Calu3 (cell line): ENCODE results near the gene PLCG2. TPM values are rescaled to one million over a fixed set of nuclear protein-coding genes. Genes with fewer than 3 reads are reported as not detected.

Experiments
- BruUV-seq: library from RNA; stranded (reverse); fragments of 400-500 nt; replicated peaks from 2 replicates; lab custom pipeline; 2021; lab: Mats Ljungman, UMichigan
- CTCF ChIA-PET: fragments of 300-600 bp; sonication (Branson Sonifier 250); formaldehyde crosslinking; loops from one replicate; lab custom pipeline; 2022; ENCODE audit warnings: antibody characterized with exemption; lab: Charles Lee
- DNase-seq: peaks from one replicate; pipeline ENCODE4 v3.0.0; 2022
- H3K27ac Mint-ChIP-seq: one replicate; pipeline ENCODE4 v1.8.0; 2022; ENCODE audit warnings: mixed read lengths; ENCODE audit not compliant: unreplicated experiment
- H3K27me3 Mint-ChIP-seq: one replicate; pipeline ENCODE4 v1.8.0; 2022; ENCODE audit warnings: mixed read lengths; ENCODE audit not compliant: unreplicated experiment
- H3K36me3 Mint-ChIP-seq: one replicate; pipeline ENCODE4 v1.8.0; 2022; ENCODE audit warnings: mild to moderate bottlenecking, moderate library complexity, mixed read lengths; ENCODE audit not compliant: insufficient read depth, unreplicated experiment
- H3K4me1 Mint-ChIP-seq: one replicate; pipeline ENCODE4 v1.8.0; 2022; ENCODE audit warnings: mild to moderate bottlenecking, low read depth, mixed read lengths; ENCODE audit not compliant: unreplicated experiment
- H3K4me3 Mint-ChIP-seq: one replicate; pipeline ENCODE4 v1.8.0; 2022; ENCODE audit warnings: mild to moderate bottlenecking, low read depth, moderate library complexity, mixed read lengths; ENCODE audit not compliant: unreplicated experiment
- H3K9me3 Mint-ChIP-seq: one replicate; pipeline ENCODE4 v1.8.0; 2022; ENCODE audit warnings: low read depth, mixed read lengths; ENCODE audit not compliant: unreplicated experiment
- CTCF ChIP-seq: fragments of 200-600 bp; IDR thresholded peaks from one replicate; pipeline ENCODE4 v1.8.0; 2022; ENCODE audit warnings: antibody characterized with exemption; ENCODE audit not compliant: unreplicated experiment
- intact Hi-C: fragments of 100-400 bp; cut with micrococcal nuclease; formaldehyde crosslinking; loops from one replicate; pipeline ENCODE4 v1.10.0; 2022; ENCODE audit not compliant: unreplicated experiment
- total RNA-seq: library from RNA; stranded (reverse); gene quantifications from 2 replicates; pipeline ENCODE4 v1.2.3, GENCODE V29; 2022

Gene PLCG2
- total RNA-seq, 1 experiment from 2014 or later = 3.4 TPM

GRCh38 chr16:81885976-81886586 is 107.0 kb downstream of the PLCG2 start:
- TF ChIP-seq CTCF = peak; percentile 79
- CTCF ChIA-PET = interaction anchor here (0.8 to 1.0 kb wide), 2 partner anchors 12 to 24 kb away, joined by 3 read pairs; no protein-coding TSS in a partner anchor
- Mint-ChIP-seq H3K27ac (no peak overlapping the region), H3K4me1 (no peaks in the 10 kb centered on the region), H3K36me3 (no peaks in the 10 kb centered on the region), H3K4me3 (no peak overlapping the region), H3K9me3 (no peaks in the 10 kb centered on the region), H3K27me3 (peaks cover 72% of the 10 kb centered on the region)
- peak; percentile 75 for DNase-seq
- intact Hi-C loops = loop anchor here (2.0 kb wide), 1 partner anchor 519 kb away; no protein-coding TSS in a partner anchor
- BruUV-seq = no TSS peak

GRCh38 chr16:81888520-81889394 is 109.7 kb downstream of the PLCG2 start:
- Mint-ChIP-seq H3K4me3 (no peak overlapping the region), H3K36me3 (peaks cover 4% of the 10 kb centered on the region), H3K4me1 (peaks cover 7% of the 10 kb centered on the region), H3K9me3 (no peaks in the 10 kb centered on the region), H3K27ac (no peak overlapping the region), H3K27me3 (peaks cover 77% of the 10 kb centered on the region)
- no peak for TF ChIP-seq CTCF
- no TSS peak for BruUV-seq
- intact Hi-C loops = no loop called here
- DNase-seq = no peak
- CTCF ChIA-PET = interaction anchor here (0.7 to 1.4 kb wide), 3 partner anchors 15 to 341 kb away, joined by 3 to 7 read pairs (median 3); no protein-coding TSS in a partner anchor

- no peak for DNase-seq
- Mint-ChIP-seq H3K27me3 (peaks cover 76% of the 10 kb centered on the region), H3K9me3 (no peaks in the 10 kb centered on the region), H3K4me3 (no peak overlapping the region), H3K4me1 (peaks cover 7% of the 10 kb centered on the region), H3K27ac (no peak overlapping the region), H3K36me3 (peaks cover 4% of the 10 kb centered on the region)
- intact Hi-C loops = no loop called here
- CTCF ChIA-PET = interaction anchor here (1.2 kb wide), 2 partner anchors 10 to 105 kb away, joined by 3 to 5 read pairs; no protein-coding TSS in a partner anchor
- BruUV-seq = no TSS peak
- TF ChIP-seq CTCF = no peak
Measured at GRCh38 chr16:81891736-81892364, 112.8 kb downstream of the PLCG2 start.

- Mint-ChIP-seq H3K4me1 (peaks cover 13% of the 10 kb centered on the region), H3K9me3 (no peaks in the 10 kb centered on the region), H3K27me3 (peaks cover 72% of the 10 kb centered on the region), H3K4me3 (no peak overlapping the region), H3K36me3 (peaks cover 7% of the 10 kb centered on the region), H3K27ac (no peak overlapping the region)
- CTCF ChIA-PET = no interaction called here
- no peak for DNase-seq
- intact Hi-C loops = no loop called here
- no TSS peak for BruUV-seq
- TF ChIP-seq CTCF = no peak
Measured at GRCh38 chr16:81894592-81894991, 115.5 kb downstream of the PLCG2 start.
